Measurements from ENCODE around the gene TRIM56.
A peak's percentile ranks its signal among the peaks of the same experiment; 100 is the strongest.
"Not testable (repeated sequence)": the region's sequence is repeated elsewhere in the genome, so short reads cannot be mapped to it uniquely, and the experiment has no call there.

TRIM56 gene

DNA sequence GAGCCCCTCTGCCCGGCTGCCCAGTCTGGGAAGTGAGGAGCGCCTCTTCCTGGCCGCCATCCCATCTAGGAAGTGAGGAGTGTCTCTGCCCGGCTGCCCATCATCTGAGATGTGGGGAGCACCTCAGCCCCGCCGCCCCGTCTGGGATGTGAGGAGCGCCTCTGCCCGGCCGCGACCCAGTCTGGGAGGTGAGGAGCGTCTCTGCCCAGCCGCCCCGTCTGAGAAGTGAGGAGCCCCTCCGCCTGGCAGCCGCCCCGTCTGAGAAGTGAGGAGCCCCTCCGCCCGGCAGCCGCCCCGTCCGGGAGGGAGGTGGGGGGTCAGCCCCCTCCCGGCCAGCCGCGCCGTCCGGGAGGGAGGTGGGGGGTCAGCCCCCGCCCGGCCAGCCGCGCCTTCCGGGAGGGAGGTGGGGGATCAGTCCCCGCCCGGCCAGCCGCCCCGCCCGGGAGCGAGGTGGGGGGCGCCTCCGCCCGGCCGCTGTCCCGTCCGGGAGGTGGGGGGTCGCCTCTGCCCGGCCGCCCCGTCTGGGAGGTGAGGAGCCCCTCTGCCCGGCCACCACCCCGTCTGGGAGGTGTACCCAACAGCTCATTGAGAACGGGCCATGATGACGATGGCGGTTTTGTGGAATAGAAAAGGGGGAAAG lies 7.1 kb downstream of the TRIM56 start:
- H3K27ac ChIP-seq (ENCODE audit: low read depth, low read length); H3K27me3 ChIP-seq (ENCODE audit: control insufficient read depth, insufficient read depth, low read length); H3K9ac ChIP-seq (ENCODE audit: low read length); H3K4me1 ChIP-seq (ENCODE audit: control insufficient read depth, insufficient read depth, low read length); H3K9me3 ChIP-seq (ENCODE audit: control insufficient read depth, insufficient read depth, low read depth, low read length); H3K4me3 ChIP-seq (ENCODE audit: low read depth, low read length): not testable (repeated sequence)
- peaks cover 27% of the 10 kb centered on the region for H3K36me3 ChIP-seq (ENCODE audit: control insufficient read depth, insufficient read depth, low read length)

DNA sequence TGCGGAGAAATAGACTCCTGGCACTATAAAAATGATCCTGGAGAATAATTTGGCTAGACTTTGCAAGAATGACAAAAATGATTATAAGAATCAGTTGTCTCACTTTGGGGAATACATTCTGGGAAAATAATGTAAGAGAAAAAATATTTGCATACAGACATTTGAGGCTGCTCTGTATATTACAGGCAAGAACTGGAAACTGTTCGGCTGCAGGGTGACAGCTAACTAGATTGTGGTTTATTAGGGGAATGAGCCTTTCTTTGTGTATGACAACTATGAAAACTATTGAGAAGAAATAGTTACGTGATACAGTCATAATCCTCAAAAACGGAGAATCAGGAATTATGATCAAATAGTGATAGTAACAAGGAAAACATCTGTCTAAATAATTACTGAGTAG lies 8.6 kb downstream of the TRIM56 start:
- Histone ChIP-seq H3K9me3 (ENCODE audit: control insufficient read depth, insufficient read depth, low read depth, low read length) (peaks cover 9% of the 10 kb centered on the region), H3K4me1 (ENCODE audit: control insufficient read depth, insufficient read depth, low read length) (no peaks in the 10 kb centered on the region; the same call in 1 of the 2 replicates), H3K9ac (ENCODE audit: low read length) (no peak overlapping the region), H3K27ac (ENCODE audit: low read depth, low read length) (no peak overlapping the region), H3K36me3 (ENCODE audit: control insufficient read depth, insufficient read depth, low read length) (peaks cover 15% of the 10 kb centered on the region), H3K27me3 (ENCODE audit: control insufficient read depth, insufficient read depth, low read length) (no peaks in the 10 kb centered on the region), H3K4me3 (ENCODE audit: low read depth, low read length) (no peak overlapping the region)

DNA sequence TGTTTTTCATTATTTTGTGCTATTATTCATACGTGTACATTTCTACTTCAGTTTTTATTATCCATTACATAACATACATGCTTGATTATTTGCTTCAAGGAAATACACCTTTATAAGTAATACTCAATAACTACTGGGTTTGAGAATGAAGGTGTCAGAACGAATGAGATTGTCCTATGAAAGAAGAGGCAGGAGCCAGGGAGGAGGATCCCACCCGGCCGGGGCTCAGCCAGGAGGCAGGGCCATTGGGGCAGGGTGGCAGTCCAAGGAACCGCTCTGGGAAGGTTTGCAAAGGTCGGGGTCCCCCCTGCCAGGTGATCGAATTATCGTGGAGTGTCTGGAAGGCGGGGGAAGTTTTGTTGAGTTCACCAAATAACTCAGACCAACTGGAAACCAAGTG lies 9.1 kb downstream of the TRIM56 start:
- Histone ChIP-seq H3K4me1 (ENCODE audit: control insufficient read depth, insufficient read depth, low read length) (peaks cover 1% of the 10 kb centered on the region; the same call in 1 of the 2 replicates), H3K27me3 (ENCODE audit: control insufficient read depth, insufficient read depth, low read length) (no peaks in the 10 kb centered on the region), H3K9ac (ENCODE audit: low read length) (no peak overlapping the region), H3K36me3 (ENCODE audit: control insufficient read depth, insufficient read depth, low read length) (peaks cover 12% of the 10 kb centered on the region), H3K27ac (ENCODE audit: low read depth, low read length) (no peak overlapping the region), H3K4me3 (ENCODE audit: low read depth, low read length) (no peak overlapping the region), H3K9me3 (ENCODE audit: control insufficient read depth, insufficient read depth, low read depth, low read length) (peaks cover 9% of the 10 kb centered on the region)

DNA sequence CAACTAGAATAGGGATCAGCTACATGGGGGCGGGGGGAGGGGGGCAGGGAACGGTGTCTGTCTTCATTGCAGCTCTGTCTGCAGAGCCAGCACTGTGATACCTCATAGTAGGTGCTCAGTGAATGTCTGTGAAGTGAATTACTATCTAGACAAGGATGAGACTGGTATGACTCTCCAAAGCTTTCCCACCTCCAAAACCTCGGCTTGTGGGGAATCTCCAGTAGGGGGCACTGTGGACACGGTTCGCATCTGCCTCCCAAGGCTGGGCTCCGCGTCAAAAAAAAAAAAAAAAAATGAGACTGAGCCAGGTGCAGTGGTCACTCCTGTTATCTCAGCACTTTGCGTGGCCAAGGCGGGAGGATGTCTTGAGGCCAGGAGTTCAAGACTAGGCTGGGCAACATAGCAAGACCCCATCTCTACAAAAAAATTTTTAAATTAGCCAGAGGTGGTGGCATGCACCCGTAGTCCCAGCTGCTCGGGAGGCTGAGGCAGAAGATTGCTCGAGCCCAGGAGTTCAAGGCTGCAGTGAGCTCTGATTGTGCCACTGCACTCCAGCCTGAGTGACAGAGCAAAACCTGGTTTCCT lies 9.6 kb downstream of the TRIM56 start:
- H3K27ac ChIP-seq (ENCODE audit: low read depth, low read length) = no peak overlapping the region
- H3K9ac ChIP-seq (ENCODE audit: low read length) = no peak overlapping the region
- peaks cover 6% of the 10 kb centered on the region; the same call in 1 of the 2 replicates for H3K4me1 ChIP-seq (ENCODE audit: control insufficient read depth, insufficient read depth, low read length)
- peaks cover 9% of the 10 kb centered on the region; the same call in 1 of the 2 replicates for H3K36me3 ChIP-seq (ENCODE audit: control insufficient read depth, insufficient read depth, low read length)
- H3K4me3 ChIP-seq (ENCODE audit: low read depth, low read length) = no peak overlapping the region
- peaks cover 9% of the 10 kb centered on the region for H3K9me3 ChIP-seq (ENCODE audit: control insufficient read depth, insufficient read depth, low read depth, low read length)
- H3K27me3 ChIP-seq (ENCODE audit: control insufficient read depth, insufficient read depth, low read length) = no peaks in the 10 kb centered on the region

- no peaks in the 10 kb centered on the region for H3K27me3 ChIP-seq (ENCODE audit: control insufficient read depth, insufficient read depth, low read length)
- H3K9ac ChIP-seq (ENCODE audit: low read length) = no peak overlapping the region
- H3K36me3 ChIP-seq (ENCODE audit: control insufficient read depth, insufficient read depth, low read length) = no peaks in the 10 kb centered on the region
- no peak overlapping the region for H3K27ac ChIP-seq (ENCODE audit: low read depth, low read length)
- peaks cover 20% of the 10 kb centered on the region for H3K4me1 ChIP-seq (ENCODE audit: control insufficient read depth, insufficient read depth, low read length)
- no peak overlapping the region for H3K4me3 ChIP-seq (ENCODE audit: low read depth, low read length)
- H3K9me3 ChIP-seq (ENCODE audit: control insufficient read depth, insufficient read depth, low read depth, low read length) = peaks cover 2% of the 10 kb centered on the region; the same call in 1 of the 2 replicates
Observed at GRCh38 chr7:101096331-101096956, 11.2 kb downstream of the TRIM56 start.

DNA sequence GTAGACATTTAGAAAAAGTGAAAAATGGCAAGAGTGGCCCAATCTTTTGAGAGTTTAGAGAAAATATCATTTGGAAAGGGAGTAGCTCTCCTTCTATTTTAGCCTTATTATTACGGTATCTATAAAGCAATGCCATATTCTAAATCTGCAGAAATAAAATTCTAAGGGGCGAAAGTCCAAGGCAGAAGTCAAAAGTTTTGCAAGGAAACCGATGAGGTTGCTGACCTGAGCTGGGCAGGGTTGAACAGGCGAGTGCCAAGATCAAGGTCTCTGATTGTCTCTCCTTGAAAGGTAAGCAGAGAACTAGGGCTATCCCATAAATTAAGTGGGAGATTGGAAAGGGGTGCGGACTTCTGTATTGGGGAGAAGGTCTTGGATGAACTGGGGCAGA lies 11.7 kb downstream of the TRIM56 start:
- Histone ChIP-seq H3K4me3 (ENCODE audit: low read depth, low read length) (no peak overlapping the region), H3K36me3 (ENCODE audit: control insufficient read depth, insufficient read depth, low read length) (no peaks in the 10 kb centered on the region), H3K9me3 (ENCODE audit: control insufficient read depth, insufficient read depth, low read depth, low read length) (no peaks in the 10 kb centered on the region), H3K27ac (ENCODE audit: low read depth, low read length) (no peak overlapping the region), H3K9ac (ENCODE audit: low read length) (no peak overlapping the region), H3K4me1 (ENCODE audit: control insufficient read depth, insufficient read depth, low read length) (peaks cover 24% of the 10 kb centered on the region), H3K27me3 (ENCODE audit: control insufficient read depth, insufficient read depth, low read length) (no peaks in the 10 kb centered on the region)

DNA sequence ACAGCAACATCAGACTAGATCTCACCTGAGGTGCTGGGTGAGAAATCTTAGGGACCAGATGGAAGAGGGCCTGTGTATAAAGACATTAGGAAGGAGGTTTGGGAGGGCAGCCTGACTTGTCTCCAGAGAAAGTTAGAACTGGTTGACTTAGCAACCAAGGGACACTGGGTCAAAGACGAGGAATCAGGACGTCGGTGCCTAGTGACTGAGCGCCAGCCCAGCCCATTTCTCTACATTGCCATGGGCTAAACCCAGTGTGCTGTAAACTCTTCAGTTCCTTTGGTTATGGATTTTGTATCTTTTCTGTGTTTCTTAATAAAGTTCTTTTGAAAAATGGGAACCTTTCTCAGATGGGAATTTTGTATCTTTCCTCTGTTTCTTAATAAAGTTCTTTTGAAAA lies 12.3 kb downstream of the TRIM56 start:
- Histone ChIP-seq H3K9me3 (ENCODE audit: control insufficient read depth, insufficient read depth, low read depth, low read length) (no peaks in the 10 kb centered on the region), H3K4me1 (ENCODE audit: control insufficient read depth, insufficient read depth, low read length) (peaks cover 25% of the 10 kb centered on the region), H3K36me3 (ENCODE audit: control insufficient read depth, insufficient read depth, low read length) (no peaks in the 10 kb centered on the region), H3K9ac (ENCODE audit: low read length) (no peak overlapping the region), H3K4me3 (ENCODE audit: low read depth, low read length) (no peak overlapping the region), H3K27me3 (ENCODE audit: control insufficient read depth, insufficient read depth, low read length) (no peaks in the 10 kb centered on the region), H3K27ac (ENCODE audit: low read depth, low read length) (no peak overlapping the region)

- peak overlapping the region; percentile 56; the same call in 1 of the 2 replicates for H3K27ac ChIP-seq (ENCODE audit: low read depth, low read length)
- no peaks in the 10 kb centered on the region for H3K27me3 ChIP-seq (ENCODE audit: control insufficient read depth, insufficient read depth, low read length)
- no peaks in the 10 kb centered on the region for H3K9me3 ChIP-seq (ENCODE audit: control insufficient read depth, insufficient read depth, low read depth, low read length)
- peak overlapping the region; percentile 24; the same call in 1 of the 2 replicates for H3K4me3 ChIP-seq (ENCODE audit: low read depth, low read length)
- H3K36me3 ChIP-seq (ENCODE audit: control insufficient read depth, insufficient read depth, low read length) = no peaks in the 10 kb centered on the region
- H3K4me1 ChIP-seq (ENCODE audit: control insufficient read depth, insufficient read depth, low read length) = peaks cover 29% of the 10 kb centered on the region
- H3K9ac ChIP-seq (ENCODE audit: low read length) = peak overlapping the region; percentile 85
Observed at GRCh38 chr7:101099969-101100781, 14.9 kb downstream of the TRIM56 start.

DNA sequence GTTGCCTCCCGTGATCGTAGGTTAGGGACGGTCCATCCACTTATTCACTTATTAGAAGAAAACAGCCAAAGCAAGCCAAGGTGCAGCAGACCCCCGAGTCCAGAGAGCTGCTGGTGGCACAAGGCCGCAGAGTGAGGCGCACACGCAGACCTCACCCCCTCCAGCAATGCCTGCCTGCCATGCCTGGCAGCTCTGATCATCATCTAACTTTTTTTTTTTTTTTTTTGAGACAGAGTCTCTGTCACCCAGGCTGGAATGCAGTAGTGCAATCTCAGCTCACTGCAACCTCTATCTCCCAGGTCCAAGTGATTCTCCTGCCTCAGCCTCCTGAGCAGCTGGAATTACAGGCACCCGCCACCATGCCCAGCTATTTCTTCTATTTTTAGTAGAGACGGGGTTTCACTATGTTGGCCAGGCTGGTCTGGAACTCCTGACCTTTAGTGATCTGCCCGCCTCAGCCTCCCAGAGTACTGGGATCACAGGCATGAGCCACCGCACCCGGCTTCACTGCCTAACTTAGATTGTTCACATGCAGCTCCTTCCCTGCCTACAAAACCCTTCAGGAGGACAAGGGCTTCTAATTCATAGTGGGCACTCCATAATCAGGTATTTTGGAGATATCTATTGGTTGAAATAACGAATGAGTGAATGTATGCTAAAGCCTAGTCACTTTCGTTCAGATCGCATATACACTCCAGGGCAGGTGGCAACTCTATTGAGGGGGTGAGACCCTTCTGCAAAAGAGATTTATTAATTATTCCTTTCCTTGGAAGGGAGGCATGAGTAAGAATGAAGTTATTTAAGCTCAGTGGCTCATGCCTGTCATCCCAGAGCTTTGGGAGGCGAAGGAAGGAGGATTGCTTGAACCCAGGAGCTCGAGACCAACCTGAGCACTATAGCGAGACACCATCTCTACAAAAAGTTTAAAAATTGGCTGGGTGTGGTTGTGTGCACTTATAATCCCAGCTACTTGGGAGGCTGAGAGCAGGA lies 15.9 kb downstream of the TRIM56 start:
- Histone ChIP-seq H3K4me3 (ENCODE audit: low read depth, low read length) (no peak overlapping the region), H3K9ac (ENCODE audit: low read length) (peak overlapping the region; percentile 85), H3K27ac (ENCODE audit: low read depth, low read length) (peak overlapping the region; percentile 56; the same call in 1 of the 2 replicates), H3K4me1 (ENCODE audit: control insufficient read depth, insufficient read depth, low read length) (peaks cover 29% of the 10 kb centered on the region), H3K9me3 (ENCODE audit: control insufficient read depth, insufficient read depth, low read depth, low read length) (no peaks in the 10 kb centered on the region), H3K27me3 (ENCODE audit: control insufficient read depth, insufficient read depth, low read length) (no peaks in the 10 kb centered on the region), H3K36me3 (ENCODE audit: control insufficient read depth, insufficient read depth, low read length) (no peaks in the 10 kb centered on the region)

DNA sequence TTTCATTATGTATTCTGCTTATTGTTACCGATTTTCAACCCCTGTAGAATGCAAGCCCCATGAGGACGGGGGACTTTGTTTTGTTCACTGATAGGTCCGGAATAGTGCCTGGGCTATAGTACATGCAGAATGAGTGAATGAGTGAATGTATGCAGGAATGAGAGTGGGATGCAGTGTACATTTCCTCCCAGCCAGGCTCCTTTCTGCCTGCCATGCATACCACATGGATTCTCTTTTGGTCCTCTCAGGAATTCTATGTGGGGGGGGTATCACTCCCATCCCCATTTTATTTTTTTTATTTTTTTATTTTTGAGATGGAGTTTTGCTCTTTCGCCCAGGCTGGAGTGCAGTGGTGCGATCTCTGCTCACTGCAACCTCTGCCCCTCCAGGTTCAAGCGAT lies 16.7 kb downstream of the TRIM56 start:
- H3K4me1 ChIP-seq (ENCODE audit: control insufficient read depth, insufficient read depth, low read length) = peaks cover 29% of the 10 kb centered on the region
- no peak overlapping the region for H3K27ac ChIP-seq (ENCODE audit: low read depth, low read length)
- no peaks in the 10 kb centered on the region for H3K9me3 ChIP-seq (ENCODE audit: control insufficient read depth, insufficient read depth, low read depth, low read length)
- no peaks in the 10 kb centered on the region for H3K27me3 ChIP-seq (ENCODE audit: control insufficient read depth, insufficient read depth, low read length)
- H3K36me3 ChIP-seq (ENCODE audit: control insufficient read depth, insufficient read depth, low read length) = no peaks in the 10 kb centered on the region
- H3K9ac ChIP-seq (ENCODE audit: low read length) = no peak overlapping the region
- H3K4me3 ChIP-seq (ENCODE audit: low read depth, low read length) = no peak overlapping the region
